ENCODE results near the gene CHRNA1. TPM values are rescaled to one million over a fixed set of nuclear protein-coding genes. Genes with fewer than 3 reads are reported as not detected.

Gene CHRNA1
- total and polyA plus RNA-seq, 4 donors: not detected

DNA sequence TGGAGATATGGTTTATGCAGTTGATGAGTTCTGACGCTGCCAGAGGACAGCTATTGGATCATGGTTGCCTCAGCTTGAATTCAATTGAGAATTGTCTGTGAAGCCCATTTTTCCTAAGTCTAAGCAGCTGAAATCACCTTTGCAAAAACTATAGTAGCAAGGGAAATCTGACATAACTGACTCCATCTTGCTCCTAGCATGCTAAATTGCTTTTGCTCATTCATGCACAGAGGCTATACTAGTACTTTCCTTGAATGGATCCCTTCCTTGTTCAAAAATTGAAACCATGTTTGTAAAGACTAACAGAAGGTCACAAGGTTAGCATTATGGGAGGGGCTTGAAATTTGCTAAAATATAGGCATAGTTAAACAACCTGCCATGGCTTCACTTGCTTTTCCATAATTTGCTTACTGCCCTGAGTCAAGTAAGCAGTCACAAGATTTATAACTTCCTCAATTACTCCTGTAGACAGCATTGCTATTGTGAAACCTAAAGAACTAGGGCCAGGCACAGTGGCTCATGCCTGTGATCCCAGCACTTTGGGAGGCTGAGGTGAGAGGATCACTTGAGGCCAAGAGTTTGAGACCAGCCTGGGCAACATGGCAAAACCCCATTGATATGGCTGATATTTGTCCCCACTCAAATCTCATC is 41.2 kb downstream of the CHRNA1 start:
- no peak for DNase-seq (ENCODE audit: low spot score)
- Histone ChIP-seq H3K27me3 (ENCODE audit: control insufficient read depth in 4 of 4, insufficient read depth in 4 of 4, low read length in 3 of 4) (peaks cover 0 to 7% (median 0%) of the 10 kb centered on the region in 4 donors), H3K9ac (ENCODE audit: low read depth in 1 of 2, low read length in 2 of 2) (no peak overlapping the region), H3K4me1 (ENCODE audit: control insufficient read depth in 4 of 4, insufficient read depth in 4 of 4, low read length in 3 of 4) (no peaks in the 10 kb centered on the region), H3K36me3 (ENCODE audit: control insufficient read depth in 4 of 4, insufficient read depth in 3 of 4, low read depth in 1 of 4, low read length in 3 of 4) (no peaks in the 10 kb centered on the region), H3K9me3 (ENCODE audit: control insufficient read depth in 4 of 4, low read length in 3 of 4) (no peaks in the 10 kb centered on the region), H3K27ac (ENCODE audit: low read depth in 1 of 2, low read length in 2 of 2) (no peak overlapping the region), H3K4me3 (ENCODE audit: low read depth in 1 of 3, low read length in 3 of 3) (no peak overlapping the region)
- TF ChIP-seq, protein P1, sequence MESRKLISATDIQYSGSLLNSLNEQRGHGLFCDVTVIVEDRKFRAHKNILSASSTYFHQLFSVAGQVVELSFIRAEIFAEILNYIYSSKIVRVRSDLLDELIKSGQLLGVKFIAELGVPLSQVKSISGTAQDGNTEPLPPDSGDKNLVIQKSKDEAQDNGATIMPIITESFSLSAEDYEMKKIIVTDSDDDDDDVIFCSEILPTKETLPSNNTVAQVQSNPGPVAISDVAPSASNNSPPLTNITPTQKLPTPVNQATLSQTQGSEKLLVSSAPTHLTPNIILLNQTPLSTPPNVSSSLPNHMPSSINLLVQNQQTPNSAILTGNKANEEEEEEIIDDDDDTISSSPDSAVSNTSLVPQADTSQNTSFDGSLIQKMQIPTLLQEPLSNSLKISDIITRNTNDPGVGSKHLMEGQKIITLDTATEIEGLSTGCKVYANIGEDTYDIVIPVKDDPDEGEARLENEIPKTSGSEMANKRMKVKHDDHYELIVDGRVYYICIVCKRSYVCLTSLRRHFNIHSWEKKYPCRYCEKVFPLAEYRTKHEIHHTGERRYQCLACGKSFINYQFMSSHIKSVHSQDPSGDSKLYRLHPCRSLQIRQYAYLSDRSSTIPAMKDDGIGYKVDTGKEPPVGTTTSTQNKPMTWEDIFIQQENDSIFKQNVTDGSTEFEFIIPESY (IDR thresholded peaks at IDR 0.05): no peak
- no peak for TF ChIP-seq FOXA2 (IDR thresholded peaks at IDR 0.05)
- no peak for TF ChIP-seq RXRA (IDR thresholded peaks at IDR 0.05)
- TF ChIP-seq HNF4A (conservative IDR thresholded peaks at IDR 0.05): no peak
- TF ChIP-seq, protein P2, sequence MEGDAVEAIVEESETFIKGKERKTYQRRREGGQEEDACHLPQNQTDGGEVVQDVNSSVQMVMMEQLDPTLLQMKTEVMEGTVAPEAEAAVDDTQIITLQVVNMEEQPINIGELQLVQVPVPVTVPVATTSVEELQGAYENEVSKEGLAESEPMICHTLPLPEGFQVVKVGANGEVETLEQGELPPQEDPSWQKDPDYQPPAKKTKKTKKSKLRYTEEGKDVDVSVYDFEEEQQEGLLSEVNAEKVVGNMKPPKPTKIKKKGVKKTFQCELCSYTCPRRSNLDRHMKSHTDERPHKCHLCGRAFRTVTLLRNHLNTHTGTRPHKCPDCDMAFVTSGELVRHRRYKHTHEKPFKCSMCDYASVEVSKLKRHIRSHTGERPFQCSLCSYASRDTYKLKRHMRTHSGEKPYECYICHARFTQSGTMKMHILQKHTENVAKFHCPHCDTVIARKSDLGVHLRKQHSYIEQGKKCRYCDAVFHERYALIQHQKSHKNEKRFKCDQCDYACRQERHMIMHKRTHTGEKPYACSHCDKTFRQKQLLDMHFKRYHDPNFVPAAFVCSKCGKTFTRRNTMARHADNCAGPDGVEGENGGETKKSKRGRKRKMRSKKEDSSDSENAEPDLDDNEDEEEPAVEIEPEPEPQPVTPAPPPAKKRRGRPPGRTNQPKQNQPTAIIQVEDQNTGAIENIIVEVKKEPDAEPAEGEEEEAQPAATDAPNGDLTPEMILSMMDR (IDR thresholded peaks at IDR 0.05; ENCODE audit: low read depth, low read length, missing input control): no peak
- 86% methylated on average over 1 of the region's 1 CpG for WGBS

- 56% methylated on average over 4 of the region's 4 CpGs for WGBS
- TF ChIP-seq FOXA2 (IDR thresholded peaks at IDR 0.05): no peak
- TF ChIP-seq YY1 (IDR thresholded peaks at IDR 0.05): no peak
- TF ChIP-seq JUND (IDR thresholded peaks at IDR 0.05): no peak
- TF ChIP-seq EGR1 (IDR thresholded peaks at IDR 0.05; ENCODE audit: low read depth in 2 of 2): no peak
- TF ChIP-seq MAX (IDR thresholded peaks at IDR 0.05): no peak
- no peak for TF ChIP-seq RAD21 (IDR thresholded peaks at IDR 0.05)
- TF ChIP-seq, protein P1 (IDR thresholded peaks at IDR 0.05): no peak
- TF ChIP-seq HNF4G (IDR thresholded peaks at IDR 0.05): no peak
- TF ChIP-seq FOXA1 (IDR thresholded peaks at IDR 0.05): no peak
- TF ChIP-seq TAF1 (conservative IDR thresholded peaks at IDR 0.05): no peak
- TF ChIP-seq ATF3 (IDR thresholded peaks at IDR 0.05): no peak
- TF ChIP-seq SP1 (IDR thresholded peaks at IDR 0.05): no peak
- no peak for TF ChIP-seq HNF4A (conservative IDR thresholded peaks at IDR 0.05)
- no peak for TF ChIP-seq GABPA (IDR thresholded peaks at IDR 0.05 in 1 of 2, conservative IDR thresholded peaks at IDR 0.05 in 1 of 2)
- TF ChIP-seq RXRA (IDR thresholded peaks at IDR 0.05): no peak
- TF ChIP-seq REST (IDR thresholded peaks at IDR 0.05): no peak
- TF ChIP-seq, protein P2 (IDR thresholded peaks at IDR 0.05; ENCODE audit: low read depth, low read length, missing input control): no peak
- TF ChIP-seq NR2F2 (IDR thresholded peaks at IDR 0.05): no peak
- H3K4me3 ChIP-seq (ENCODE audit: low read depth in 1 of 3, low read length in 3 of 3): no peak overlapping the region
Measured at GRCh38 chr2:174719016-174719415, 45.3 kb downstream of the CHRNA1 start.

More at GRCh38 chr2:174719016-174719415, 45.3 kb downstream of the CHRNA1 start:
- Histone ChIP-seq H3K36me3 (ENCODE audit: control insufficient read depth in 4 of 4, insufficient read depth in 3 of 4, low read depth in 1 of 4, low read length in 3 of 4) (no peaks in the 10 kb centered on the region), H3K9ac (ENCODE audit: low read depth in 1 of 2, low read length in 2 of 2) (no peak overlapping the region), H3K4me1 (ENCODE audit: control insufficient read depth in 4 of 4, insufficient read depth in 4 of 4, low read length in 3 of 4) (no peaks in the 10 kb centered on the region), H3K27ac (ENCODE audit: low read depth in 1 of 2, low read length in 2 of 2) (no peak overlapping the region), H3K9me3 (ENCODE audit: control insufficient read depth in 4 of 4, low read length in 3 of 4) (no peaks in the 10 kb centered on the region), H3K27me3 (ENCODE audit: control insufficient read depth in 4 of 4, insufficient read depth in 4 of 4, low read length in 3 of 4) (no peaks in the 10 kb centered on the region)
- DNase-seq (ENCODE audit: low spot score): no peak
